ENCODE data around the gene BBOX1. TPM values are rescaled to one million over a fixed set of nuclear protein-coding genes. Genes with fewer than 3 reads are reported as not detected.

BBOX1 gene
- total and polyA plus RNA-seq, 2 of the 8 experiments (the other 6 are each of a cell fraction or from before 2014, with no cell fraction given): not detected

DNA sequence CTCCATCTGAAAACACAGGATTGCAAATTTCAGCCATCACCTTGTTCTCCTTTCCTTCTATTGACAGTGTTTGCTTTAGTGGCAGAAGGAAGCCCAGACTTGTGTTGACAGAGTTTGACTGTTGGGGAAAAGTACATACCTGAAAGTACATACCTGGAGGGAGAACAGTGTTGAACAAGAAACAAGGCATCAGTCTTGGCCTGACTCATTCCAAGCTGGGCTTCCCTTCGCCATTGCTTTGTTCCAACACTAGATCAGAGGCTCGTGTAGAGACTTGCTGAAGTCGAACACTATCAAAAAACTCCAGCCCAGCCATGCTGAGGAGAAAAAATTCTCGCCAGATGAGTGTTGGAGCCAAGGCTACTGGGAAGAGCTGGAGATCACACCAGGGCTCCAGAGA lies 133.4 kb downstream of the BBOX1 start:
- Histone ChIP-seq H2AK5ac (ENCODE audit: low read depth, low read length) (no peak overlapping the region), H3K4ac (replicated peaks; ENCODE audit: insufficient read length, low read depth, low read length) (no peak overlapping the region), H3K9ac (replicated peaks in 1 of 4; ENCODE audit: extremely low read depth in 1 of 4, low read depth in 3 of 4, low read length in 3 of 4) (no peak overlapping the region), H3K27ac (ENCODE audit: low read depth, low read length) (no peak overlapping the region), H4K5ac (ENCODE audit: insufficient read length, low read depth, low read length) (no peak overlapping the region), H3K23ac (ENCODE audit: insufficient read length) (no peak overlapping the region), H3K23me2 (ENCODE audit: low read depth, low read length) (no peaks in the 10 kb centered on the region), H2BK12ac (ENCODE audit: low read depth, low read length) (no peak overlapping the region), H3K79me2 (ENCODE audit: control insufficient read depth in 1 of 2, insufficient read depth in 2 of 2, low read length in 2 of 2) (no peaks in the 10 kb centered on the region), H3K27me3 (replicated peaks in 1 of 4; ENCODE audit: control insufficient read depth in 3 of 4, extremely low read depth in 1 of 4, insufficient read depth in 3 of 4, low read length in 3 of 4) (peaks cover 0 to 1% (median 0%) of the 10 kb centered on the region in 4 experiments; a peak in 1 of 7 replicates), H2BK15ac (ENCODE audit: low read length) (no peak overlapping the region), H3K36me3 (ENCODE audit: control insufficient read depth in 2 of 4, insufficient read depth in 4 of 4, low read length in 3 of 4) (no peaks in the 10 kb centered on the region), H3K79me1 (ENCODE audit: low read depth, low read length) (no peaks in the 10 kb centered on the region), H3K4me2 (ENCODE audit: insufficient read depth in 1 of 2, low read depth in 2 of 2, low read length in 2 of 2) (no peak overlapping the region), H4K91ac (replicated peaks; ENCODE audit: insufficient read length, low read length) (no peak overlapping the region), H3K18ac (ENCODE audit: extremely low read depth, low read length) (no peak overlapping the region), H3K4me3 (ENCODE audit: extremely low read depth in 1 of 4, insufficient read depth in 2 of 4, low read depth in 3 of 4, low read length in 4 of 4) (no peak overlapping the region), H3K56ac (replicated peaks; ENCODE audit: insufficient read length, low read depth, low read length) (no peak overlapping the region), H2BK5ac (ENCODE audit: low read depth, low read length) (no peak overlapping the region), H2AFZ (ENCODE audit: low read length) (no peak overlapping the region), H3K4me1 (replicated peaks in 1 of 4; ENCODE audit: control insufficient read depth in 3 of 4, insufficient read depth in 4 of 4, low read length in 3 of 4) (no peaks in the 10 kb centered on the region), H2BK120ac (replicated peaks; ENCODE audit: low read depth, low read length) (no peak overlapping the region), H3K14ac (ENCODE audit: insufficient read length) (no peak overlapping the region), H3K9me3 (ENCODE audit: insufficient read depth in 2 of 2, low read depth in 1 of 2, low read length in 1 of 2) (no peaks in the 10 kb centered on the region), H4K8ac (ENCODE audit: extremely low read depth, insufficient read depth, low read length) (no peak overlapping the region), H2BK20ac (ENCODE audit: low read length) (no peak overlapping the region), H4K20me1 (replicated peaks in 1 of 2; ENCODE audit: control insufficient read depth in 1 of 2, insufficient read depth in 2 of 2, low read length in 2 of 2) (no peaks in the 10 kb centered on the region)
- FAIRE-seq (no peak), DNase-seq (ENCODE audit: low read depth in 1 of 2, low spot score in 2 of 2) (no peak)
- no peak for TF ChIP-seq CREB1 (IDR thresholded peaks at IDR 0.05)
- no peak for TF ChIP-seq FOSL1 (IDR thresholded peaks at IDR 0.05; ENCODE audit: insufficient read depth, low read depth, low read length)
- TF ChIP-seq CHD1 (IDR thresholded peaks at IDR 0.05; ENCODE audit: low read depth, low read length): no peak
- WGBS, 2 experiments (ENCODE audit: extremely low coverage in 1 of 2, insufficient coverage in 1 of 2, insufficient read length in 1 of 2, insufficient replicate concordance in 2 of 2, low coverage in 1 of 2, low lambda C conversion rate in 2 of 2, missing lambda C conversion rate in 1 of 2): 90% methylated on average over 4 of the region's 4 CpGs; no CpG with 5 or more reads in 1 of the 2 experiments
- POLR2A ChIA-PET (ENCODE audit: partially characterized antibody): interaction anchor here (0.9 kb wide), 1 partner anchor 11 kb away, joined by 4 read pairs; no protein-coding TSS in a partner anchor
- CTCF ChIA-PET (ENCODE audit: partially characterized antibody): interaction anchor here (1.2 to 2.9 kb wide), 4 partner anchors 10 to 325 kb away, joined by 5 to 9 read pairs (median 6); no protein-coding TSS in a partner anchor

Measured in H1 (cell line).